Measurements from ENCODE around the gene PACS2. TPM values are rescaled to one million over a fixed set of nuclear protein-coding genes. Genes with fewer than 3 reads are reported as not detected.

Gene PACS2
- polyA plus RNA-seq, 1 of the 3 experiments (the other 2 are of a cell fraction): 42.7 TPM

DNA sequence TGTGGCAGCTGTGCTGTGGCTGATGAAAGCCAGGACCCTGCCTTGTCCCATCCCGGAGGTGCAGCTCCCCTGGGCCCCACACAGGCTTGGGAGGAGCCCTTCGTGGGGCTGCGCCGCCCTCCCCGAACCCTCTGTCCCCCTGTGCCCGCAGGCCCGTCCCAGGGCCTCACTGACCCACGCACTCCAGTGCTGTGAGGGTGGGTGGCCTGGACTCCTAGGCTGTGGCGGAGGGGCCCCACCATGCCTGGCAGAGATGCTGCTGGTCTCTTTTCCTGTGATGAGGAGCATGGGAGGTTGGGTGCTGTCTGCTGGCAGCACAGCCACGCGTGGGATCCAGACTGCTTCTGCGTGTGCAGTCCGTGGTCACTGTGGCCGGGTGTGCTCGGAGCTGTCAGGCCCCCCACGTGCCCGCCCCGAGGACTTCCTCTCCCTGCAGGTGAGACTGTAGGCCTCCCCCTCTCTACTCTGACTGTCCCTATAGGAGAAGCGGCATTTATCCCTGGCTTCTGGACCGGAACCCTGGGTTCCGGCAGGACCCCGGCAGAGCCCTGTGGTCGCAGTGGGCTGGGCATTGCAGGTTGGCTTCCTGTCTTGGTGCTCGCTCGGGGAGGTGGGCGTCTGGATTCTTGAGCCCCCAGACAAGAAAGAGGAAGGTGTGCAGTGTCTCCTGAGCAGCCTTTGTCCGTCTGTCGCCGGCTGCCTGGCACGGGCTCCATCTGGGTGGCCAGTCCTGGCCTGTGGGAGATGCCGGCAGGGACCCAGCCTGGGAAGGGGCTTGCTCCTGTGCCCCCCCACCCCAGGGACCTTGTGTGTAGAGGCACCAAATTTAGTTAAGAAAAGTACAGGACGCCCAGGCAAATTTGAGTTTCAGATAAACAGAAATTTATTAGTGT, 107.4 kb downstream of the PACS2 start:
- POLR2A ChIA-PET: interaction anchor here (1.2 kb wide), 1 partner anchor 49 kb away, joined by 4 read pairs; no protein-coding TSS in a partner anchor
- peak; percentile 40 for DNase-seq

More for the DNA sequence above, 107.4 kb downstream of the PACS2 start:
- Histone ChIP-seq H3K9me3 (no peaks in the 10 kb centered on the region), H3K9ac (peak overlapping the region; percentile 85), H3K4me3 (ENCODE audit: low read depth in 2 of 2, low read length in 1 of 2) (peak overlapping the region; percentile 66 to 74; a peak in 3 of 4 replicates), H3K36me3 (replicated peaks in 1 of 2; ENCODE audit: control insufficient read depth in 1 of 2, insufficient read depth in 2 of 2, low read length in 1 of 2) (peaks cover 3 to 4% of the 10 kb centered on the region in 2 experiments), H3F3A (replicated peaks; ENCODE audit: insufficient read depth) (peaks cover 5% of the 10 kb centered on the region), H2AFZ (ENCODE audit: low read depth) (no peak overlapping the region), H3K27ac (ENCODE audit: low read depth in 2 of 2, low read length in 1 of 2) (peak overlapping the region in 1 of 2 experiments; percentile 87; a peak in 2 of 4 replicates), H3K27me3 (ENCODE audit: insufficient read depth) (no peaks in the 10 kb centered on the region), H3K4me1 (ENCODE audit: control insufficient read depth in 1 of 2, insufficient read depth in 2 of 2, low read depth in 1 of 2, low read length in 1 of 2) (peaks cover 12 to 44% of the 10 kb centered on the region in 2 experiments; a peak in 3 of 4 replicates), H4K20me1 (ENCODE audit: insufficient read depth) (peaks cover 48% of the 10 kb centered on the region), H3K4me2 (peak overlapping the region; percentile 97), H3K79me2 (ENCODE audit: insufficient read depth) (peaks cover 74% of the 10 kb centered on the region), H3K9me2 (no peaks in the 10 kb centered on the region)
- no peak for TF ChIP-seq CHD2 (IDR thresholded peaks at IDR 0.05; ENCODE audit: low read length, partially characterized antibody)
- TF ChIP-seq YY1 (IDR thresholded peaks at IDR 0.05; ENCODE audit: low read depth): no peak
- no peak for TF ChIP-seq RXRA (IDR thresholded peaks at IDR 0.05; ENCODE audit: borderline replicate concordance, low read depth)
- TF ChIP-seq EP300 (IDR thresholded peaks at IDR 0.05; ENCODE audit: borderline replicate concordance in 1 of 2, low read depth in 1 of 2, low read length in 1 of 2): no peak
- no peak for TF ChIP-seq GABPA (IDR thresholded peaks at IDR 0.05; ENCODE audit: low read depth)
- TF ChIP-seq, protein P1, sequence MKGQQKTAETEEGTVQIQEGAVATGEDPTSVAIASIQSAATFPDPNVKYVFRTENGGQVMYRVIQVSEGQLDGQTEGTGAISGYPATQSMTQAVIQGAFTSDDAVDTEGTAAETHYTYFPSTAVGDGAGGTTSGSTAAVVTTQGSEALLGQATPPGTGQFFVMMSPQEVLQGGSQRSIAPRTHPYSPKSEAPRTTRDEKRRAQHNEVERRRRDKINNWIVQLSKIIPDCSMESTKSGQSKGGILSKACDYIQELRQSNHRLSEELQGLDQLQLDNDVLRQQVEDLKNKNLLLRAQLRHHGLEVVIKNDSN (IDR thresholded peaks at IDR 0.05; ENCODE audit: borderline replicate concordance, low read depth): no peak
- TF ChIP-seq, protein P2, sequence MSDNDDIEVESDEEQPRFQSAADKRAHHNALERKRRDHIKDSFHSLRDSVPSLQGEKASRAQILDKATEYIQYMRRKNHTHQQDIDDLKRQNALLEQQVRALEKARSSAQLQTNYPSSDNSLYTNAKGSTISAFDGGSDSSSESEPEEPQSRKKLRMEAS (IDR thresholded peaks at IDR 0.05; ENCODE audit: low read depth): no peak
- no peak for TF ChIP-seq EZH2phosphoT487 (IDR thresholded peaks at IDR 0.05; ENCODE audit: borderline replicate concordance, low read depth)
- no peak for TF ChIP-seq JUND (IDR thresholded peaks at IDR 0.05)
- no peak for TF ChIP-seq NFIC (IDR thresholded peaks at IDR 0.05; ENCODE audit: borderline replicate concordance)
- TF ChIP-seq, protein P3, sequence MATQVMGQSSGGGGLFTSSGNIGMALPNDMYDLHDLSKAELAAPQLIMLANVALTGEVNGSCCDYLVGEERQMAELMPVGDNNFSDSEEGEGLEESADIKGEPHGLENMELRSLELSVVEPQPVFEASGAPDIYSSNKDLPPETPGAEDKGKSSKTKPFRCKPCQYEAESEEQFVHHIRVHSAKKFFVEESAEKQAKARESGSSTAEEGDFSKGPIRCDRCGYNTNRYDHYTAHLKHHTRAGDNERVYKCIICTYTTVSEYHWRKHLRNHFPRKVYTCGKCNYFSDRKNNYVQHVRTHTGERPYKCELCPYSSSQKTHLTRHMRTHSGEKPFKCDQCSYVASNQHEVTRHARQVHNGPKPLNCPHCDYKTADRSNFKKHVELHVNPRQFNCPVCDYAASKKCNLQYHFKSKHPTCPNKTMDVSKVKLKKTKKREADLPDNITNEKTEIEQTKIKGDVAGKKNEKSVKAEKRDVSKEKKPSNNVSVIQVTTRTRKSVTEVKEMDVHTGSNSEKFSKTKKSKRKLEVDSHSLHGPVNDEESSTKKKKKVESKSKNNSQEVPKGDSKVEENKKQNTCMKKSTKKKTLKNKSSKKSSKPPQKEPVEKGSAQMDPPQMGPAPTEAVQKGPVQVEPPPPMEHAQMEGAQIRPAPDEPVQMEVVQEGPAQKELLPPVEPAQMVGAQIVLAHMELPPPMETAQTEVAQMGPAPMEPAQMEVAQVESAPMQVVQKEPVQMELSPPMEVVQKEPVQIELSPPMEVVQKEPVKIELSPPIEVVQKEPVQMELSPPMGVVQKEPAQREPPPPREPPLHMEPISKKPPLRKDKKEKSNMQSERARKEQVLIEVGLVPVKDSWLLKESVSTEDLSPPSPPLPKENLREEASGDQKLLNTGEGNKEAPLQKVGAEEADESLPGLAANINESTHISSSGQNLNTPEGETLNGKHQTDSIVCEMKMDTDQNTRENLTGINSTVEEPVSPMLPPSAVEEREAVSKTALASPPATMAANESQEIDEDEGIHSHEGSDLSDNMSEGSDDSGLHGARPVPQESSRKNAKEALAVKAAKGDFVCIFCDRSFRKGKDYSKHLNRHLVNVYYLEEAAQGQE (IDR thresholded peaks at IDR 0.05; ENCODE audit: low read depth, low read length): no peak
- no peak for TF ChIP-seq FOSL2 (IDR thresholded peaks at IDR 0.05; ENCODE audit: borderline replicate concordance, low read depth)
- TF ChIP-seq SIN3A (IDR thresholded peaks at IDR 0.05; ENCODE audit: borderline replicate concordance, low read depth, low read length): no peak
- WGBS (ENCODE audit: low lambda C conversion rate): 84% methylated on average over 14 of the region's 32 CpGs
- CTCF ChIA-PET: interaction anchor here (0.9 to 3.7 kb wide), 11 partner anchors 10 to 117 kb away, joined by 3 to 18 read pairs (median 4); no protein-coding TSS in a partner anchor

Measured in SK-N-SH (cell line).